ENCODE data around the gene LRRC4C. TPM values are rescaled to one million over a fixed set of nuclear protein-coding genes. Genes with fewer than 3 reads are reported as not detected.

The LRRC4C gene
- total RNA-seq, 2 donors from 2014 or later, result 1.3 TPM; not detected in 1

GRCh38 chr11:41053894-41054293 lies 405.6 kb downstream of the LRRC4C start:
- H3K4me3 ChIP-seq, result no peak overlapping the region
- no peaks in the 10 kb centered on the region for H3K36me3 ChIP-seq (replicated peaks in 1 of 2; ENCODE audit: insufficient read depth in 1 of 2, low read depth in 2 of 2)
- intact Hi-C loops (cut with DNase I), result no loop called here
- ATAC-seq (no peak), DNase-seq (no peak)
- H3K27ac ChIP-seq, result no peak overlapping the region
- no peaks in the 10 kb centered on the region for H3K4me1 ChIP-seq
- no peaks in the 10 kb centered on the region for H3K9me3 ChIP-seq
- no peaks in the 10 kb centered on the region for H3K27me3 ChIP-seq
- TF ChIP-seq CTCF (IDR thresholded peaks at IDR 0.05) (no peak), POLR2A (IDR thresholded peaks at IDR 0.05) (no peak)

- ATAC-seq (no peak), DNase-seq (no peak)
- no peaks in the 10 kb centered on the region for H3K27me3 ChIP-seq
- no peak for TF ChIP-seq CTCF (IDR thresholded peaks at IDR 0.05)
- 30 to 43% methylated on average over 3 of the region's 3 CpGs for WGBS, 2 donors
- no peaks in the 10 kb centered on the region for H3K4me1 ChIP-seq
- intact Hi-C loops (cut with DNase I), result no loop called here
- no peak overlapping the region for H3K27ac ChIP-seq
- no peaks in the 10 kb centered on the region for H3K9me3 ChIP-seq
- H3K4me3 ChIP-seq, result no peak overlapping the region
- H3K36me3 ChIP-seq (replicated peaks in 1 of 2; ENCODE audit: insufficient read depth in 1 of 2, low read depth in 2 of 2), result no peaks in the 10 kb centered on the region
These were observed 407.4 kb downstream of the LRRC4C start for GRCh38 chr11:41051919-41052635.

DNA sequence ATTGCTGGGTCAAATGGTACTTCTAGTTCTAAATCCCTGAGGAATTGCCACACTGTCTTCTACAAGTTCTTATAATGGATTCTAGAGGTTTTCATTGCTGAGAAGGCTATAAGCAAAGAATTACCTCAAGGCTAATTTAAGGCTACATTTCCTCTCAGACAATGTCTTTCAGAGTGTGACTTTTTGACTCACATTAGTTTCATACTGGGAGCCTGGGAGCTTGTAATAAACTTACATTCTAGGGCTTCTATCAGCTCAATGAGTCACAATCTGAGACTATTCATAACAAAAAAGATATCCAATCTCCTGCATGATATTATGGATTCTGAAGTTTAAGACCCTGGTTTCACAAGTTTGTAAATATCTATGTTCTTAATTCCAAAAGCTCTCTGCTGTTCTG lies 408.7 kb downstream of the LRRC4C start:
- Histone ChIP-seq H3K4me1 (no peaks in the 10 kb centered on the region), H3K27ac (no peak overlapping the region), H3K9me3 (no peaks in the 10 kb centered on the region), H3K36me3 (replicated peaks in 1 of 2; ENCODE audit: insufficient read depth in 1 of 2, low read depth in 2 of 2) (no peaks in the 10 kb centered on the region), H3K4me3 (no peak overlapping the region), H3K27me3 (no peaks in the 10 kb centered on the region)
- TF ChIP-seq POLR2A (IDR thresholded peaks at IDR 0.05) (no peak), CTCF (IDR thresholded peaks at IDR 0.05) (no peak)
- DNase-seq, result no peak
- ATAC-seq, result no peak
- intact Hi-C loops (cut with DNase I), result no loop called here

GRCh38 chr11:41047229-41047628 lies 412.2 kb downstream of the LRRC4C start:
- H3K4me1 ChIP-seq, result no peaks in the 10 kb centered on the region
- H3K4me3 ChIP-seq, result no peak overlapping the region
- no peaks in the 10 kb centered on the region for H3K36me3 ChIP-seq (replicated peaks in 1 of 2; ENCODE audit: insufficient read depth in 1 of 2, low read depth in 2 of 2)
- DNase-seq (no peak), ATAC-seq (no peak)
- intact Hi-C loops (cut with DNase I), result no loop called here
- H3K27ac ChIP-seq, result no peak overlapping the region
- TF ChIP-seq CTCF (IDR thresholded peaks at IDR 0.05) (no peak), POLR2A (IDR thresholded peaks at IDR 0.05) (no peak)
- no peaks in the 10 kb centered on the region for H3K9me3 ChIP-seq
- no peaks in the 10 kb centered on the region for H3K27me3 ChIP-seq

- ATAC-seq, result no peak
- Histone ChIP-seq H3K27ac (no peak overlapping the region), H3K4me1 (no peaks in the 10 kb centered on the region), H3K4me3 (no peak overlapping the region), H3K27me3 (no peaks in the 10 kb centered on the region), H3K9me3 (no peaks in the 10 kb centered on the region), H3K36me3 (replicated peaks in 1 of 2; ENCODE audit: insufficient read depth in 1 of 2, low read depth in 2 of 2) (no peaks in the 10 kb centered on the region)
- WGBS, 2 donors, result 54 to 64% methylated on average over 5 of the region's 5 CpGs
- DNase-seq, result no peak
- intact Hi-C loops (cut with DNase I), result no loop called here
- no peak for TF ChIP-seq POLR2A (IDR thresholded peaks at IDR 0.05)
- TF ChIP-seq CTCF (IDR thresholded peaks at IDR 0.05), result no peak
These were observed 414.2 kb downstream of the LRRC4C start for GRCh38 chr11:41045266-41045665.
